ENCODE data around the gene AKAP6.

The AKAP6 gene

GRCh38 chr14:32329146-32329545 lies at the start of gene AKAP6:
AKAP6 (plus strand) TSS chr14:32329298; CDS start chr14:32433494, 104,196 bp downstream.
- peak; percentile 7 for DNase-seq

DNA sequence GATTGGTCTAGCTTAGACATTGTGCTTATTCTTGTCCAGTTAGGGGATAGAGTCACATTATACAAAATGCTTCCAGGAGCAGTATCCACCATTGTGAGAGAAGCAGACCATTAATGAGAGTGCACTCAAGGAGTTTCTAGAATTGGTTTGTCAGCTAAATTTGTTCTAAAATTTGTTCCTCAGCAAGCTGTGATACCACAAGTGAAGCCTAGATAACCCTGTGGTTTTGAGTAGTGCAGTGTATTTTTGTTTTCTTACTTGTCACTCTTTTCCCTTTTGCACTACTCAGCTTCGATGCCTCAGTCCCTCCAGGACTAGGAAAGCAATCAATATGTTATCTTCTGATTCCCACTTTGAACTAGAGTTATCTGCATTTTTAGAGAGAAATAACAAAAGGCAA lies 42.5 kb upstream of the AKAP6 start:
- DNase-seq = no peak

DNA sequence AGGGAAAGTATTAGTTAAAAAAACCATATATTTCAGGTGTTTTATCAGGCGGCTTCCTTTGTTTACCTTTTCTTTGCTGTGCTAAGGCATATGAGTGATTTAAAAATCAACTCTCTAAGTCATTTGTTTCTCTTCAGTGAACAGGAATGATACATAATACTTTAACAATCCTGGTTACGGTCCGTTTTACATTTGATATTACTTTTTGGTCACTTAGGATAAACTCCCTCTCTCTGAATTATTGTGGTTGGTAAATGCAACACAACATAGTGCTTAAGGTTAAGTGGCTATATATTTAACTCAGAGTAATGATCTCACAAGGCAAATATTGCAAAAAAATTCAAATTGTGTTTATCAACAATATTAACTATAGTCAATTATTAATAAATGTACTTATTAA lies 32.7 kb upstream of the AKAP6 start:
- no peak for DNase-seq

DNA sequence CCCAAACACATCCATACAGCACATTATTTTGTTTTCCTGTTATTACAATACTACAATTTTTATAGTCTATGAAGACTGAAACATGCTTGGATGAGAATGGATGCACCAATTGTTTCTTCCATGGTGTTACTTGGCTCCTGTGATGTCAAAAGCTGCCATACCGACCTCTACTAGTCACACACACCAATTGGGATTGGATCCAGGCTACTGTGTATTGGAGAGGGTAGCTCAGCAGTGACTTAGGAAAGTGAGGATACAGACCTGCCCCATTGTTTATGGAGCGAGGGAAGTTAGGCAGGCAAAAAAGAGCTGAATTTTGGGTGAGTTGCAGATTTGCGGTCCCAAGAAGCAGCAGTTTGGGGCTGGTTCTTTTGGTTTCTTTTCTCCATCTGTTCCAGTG lies 30.8 kb upstream of the AKAP6 start:
- DNase-seq = no peak

- no peak for DNase-seq
Observed at GRCh38 chr14:32300136-32300535, 29.0 kb upstream of the AKAP6 start.

- DNase-seq = no peak
Observed at GRCh38 chr14:32303865-32304264, 25.2 kb upstream of the AKAP6 start.

GRCh38 chr14:32304296-32304695 lies 24.8 kb upstream of the AKAP6 start:
- DNase-seq = peak; percentile 32

DNA sequence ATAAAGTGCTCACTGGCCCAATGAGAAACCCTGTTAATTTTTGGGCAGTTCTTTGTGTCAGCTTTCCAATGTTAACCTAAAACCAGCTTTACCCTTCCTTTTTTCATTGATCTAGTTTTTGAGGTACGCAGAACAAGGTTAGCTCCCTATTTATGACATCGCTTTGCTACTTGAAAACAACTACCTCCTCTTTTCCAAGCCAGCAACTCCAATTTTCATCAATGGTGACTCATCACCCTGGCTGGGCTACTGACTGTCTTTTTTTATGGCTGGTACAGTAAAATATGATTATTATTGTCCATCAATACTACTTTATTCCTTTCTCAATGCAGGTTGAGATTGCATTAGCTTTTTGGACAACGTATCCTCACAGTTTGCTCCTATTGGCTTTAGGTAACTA lies 22.5 kb upstream of the AKAP6 start:
- DNase-seq = no peak

GRCh38 chr14:32307881-32308582 lies 21.1 kb upstream of the AKAP6 start:
- DNase-seq = no peak

- DNase-seq = no peak
Observed at GRCh38 chr14:32310876-32311275, 18.2 kb upstream of the AKAP6 start.

GRCh38 chr14:32311294-32312009 lies 17.6 kb upstream of the AKAP6 start:
- no peak for DNase-seq

- DNase-seq = no peak
Observed at GRCh38 chr14:32312010-32312331, 17.1 kb upstream of the AKAP6 start.

DNA sequence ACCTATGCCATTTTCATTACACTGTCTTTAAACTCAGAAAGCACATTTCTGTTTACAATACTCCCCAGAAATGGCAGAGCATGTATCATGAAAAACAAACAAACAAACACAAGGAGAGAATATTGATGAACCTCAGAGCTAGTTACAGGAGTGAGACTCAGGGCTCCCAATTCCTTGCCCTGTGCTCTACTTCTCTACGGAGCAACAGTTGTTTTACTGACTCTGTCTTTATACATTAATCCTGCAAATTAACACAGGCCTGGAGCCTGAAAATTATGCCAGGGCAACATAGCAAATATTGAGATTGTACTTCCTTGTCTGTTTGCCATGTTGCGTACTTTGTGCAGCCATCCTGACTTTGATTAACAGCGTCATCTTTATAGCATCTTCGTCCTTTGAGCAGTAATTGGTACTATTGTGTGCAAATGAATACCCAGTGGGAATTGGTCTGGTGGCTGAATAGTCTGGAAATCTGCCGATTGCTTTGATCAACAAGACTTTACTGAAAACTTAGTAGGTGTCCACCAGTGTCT lies 15.2 kb upstream of the AKAP6 start:
- DNase-seq = no peak

- no peak for DNase-seq
Observed at GRCh38 chr14:32318087-32318795, 10.9 kb upstream of the AKAP6 start.

- no peak for DNase-seq
Observed at GRCh38 chr14:32319368-32320049, 9.6 kb upstream of the AKAP6 start.

DNA sequence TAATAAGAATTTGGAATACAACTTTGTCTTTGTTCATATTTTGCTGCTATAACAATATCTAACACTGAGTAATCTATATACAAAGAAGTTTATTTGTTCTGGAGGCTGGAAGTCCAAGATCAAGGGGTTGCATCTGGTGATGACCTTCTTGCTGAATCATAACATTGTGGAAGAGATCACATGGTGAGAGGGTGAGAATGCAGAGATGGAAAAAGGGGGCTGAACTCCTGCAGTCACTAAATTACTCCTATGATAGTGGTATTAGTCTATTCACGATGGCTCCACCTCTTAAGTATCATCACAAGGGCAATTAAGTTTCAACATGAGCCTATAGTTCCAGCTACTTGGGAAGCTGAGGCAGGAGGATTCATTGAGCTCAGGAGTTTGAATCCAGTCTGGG lies 4.5 kb upstream of the AKAP6 start:
- no peak for DNase-seq

DNA sequence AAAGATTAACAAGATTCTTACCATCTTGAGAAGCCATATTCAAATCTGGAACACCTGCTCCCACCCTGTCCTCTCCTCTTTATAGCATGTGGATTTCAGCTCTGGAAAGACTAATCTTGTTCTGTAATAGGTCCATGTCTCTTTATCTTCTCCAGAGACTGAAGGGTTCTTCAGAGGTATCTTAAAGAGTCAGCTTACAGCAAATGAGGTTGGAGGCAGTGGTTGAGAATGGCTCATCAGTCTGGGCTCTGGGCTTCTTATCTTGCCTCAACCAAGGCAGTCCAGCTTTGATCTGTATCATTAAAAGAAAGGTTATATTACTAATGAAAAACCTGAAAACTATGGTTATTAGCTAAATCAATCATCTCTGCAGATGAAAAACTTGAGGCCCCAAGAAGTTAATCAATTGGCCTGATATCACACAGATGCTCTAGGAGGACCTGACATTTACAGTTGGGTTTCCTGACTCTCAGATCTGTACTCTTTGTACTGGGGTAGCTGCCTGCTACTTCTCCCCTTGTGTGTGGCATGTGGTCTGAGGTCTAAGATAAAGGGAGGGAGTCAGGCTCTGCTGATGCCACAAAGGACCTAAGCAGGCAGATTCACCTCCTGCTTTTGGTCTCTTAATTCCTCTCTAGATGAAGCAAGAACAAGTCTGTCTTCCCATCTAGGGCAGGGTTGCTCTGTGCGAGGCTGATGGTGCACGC lies 1.7 kb upstream of the AKAP6 start:
- no peak for DNase-seq

- no peak for DNase-seq
Observed at GRCh38 chr14:32329690-32330285, 690 bp downstream of the AKAP6 start.

GRCh38 chr14:32330351-32331111 lies 1.4 kb downstream of the AKAP6 start:
- no peak for DNase-seq

DNA sequence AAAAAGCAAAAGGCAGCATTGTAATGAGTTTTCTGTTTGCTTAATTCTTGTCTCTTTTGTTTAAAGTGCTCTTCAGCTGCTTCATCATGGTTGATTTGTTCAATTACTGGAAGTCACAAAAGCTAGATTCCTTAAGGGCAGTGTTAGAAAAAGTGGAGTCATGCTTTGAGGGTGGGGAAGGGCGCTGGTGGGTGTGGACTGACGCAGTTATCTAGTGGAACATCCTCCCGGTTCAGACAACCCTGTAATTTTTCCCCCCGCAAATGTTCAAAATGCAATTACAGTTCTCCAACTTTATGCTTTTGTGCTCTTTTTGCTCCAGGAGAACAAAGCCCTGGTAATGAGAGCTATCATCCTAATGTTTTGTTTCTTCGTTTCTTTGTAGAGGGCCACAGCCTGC lies 2.1 kb downstream of the AKAP6 start:
- DNase-seq = no peak
